Lower leg skin (tissue), 3 donors: ENCODE measurements around the gene PARP11.
"Not testable (repeated sequence)": the region's sequence is repeated elsewhere in the genome, so short reads cannot be mapped to it uniquely, and the experiment has no call there.

Experiments
- CTCF ChIP-seq, 3 donors: fragments of 450-650 bp; IDR thresholded peaks; one replicate each; pipeline ENCODE4 v1.5.1; 2016; ENCODE audit warnings: antibody characterized with exemption in 3 of 3, mild to moderate bottlenecking in 3 of 3, moderate library complexity in 2 of 3
- POLR2A ChIP-seq, 2 donors: fragments of 450-650 bp; IDR thresholded peaks; one replicate each; pipeline ENCODE4 v1.6.1; 2016 to 2017; ENCODE audit warnings: antibody characterized with exemption in 2 of 2, mild to moderate bottlenecking in 1 of 2, moderate library complexity in 1 of 2

GRCh38 chr12:3838701-3839548, 34.3 kb downstream of the PARP11 start:
- not testable (repeated sequence) for TF ChIP-seq CTCF, POLR2A (IDR thresholded peaks at IDR 0.05)
